Measurements from ENCODE around the gene LDLRAD4.
A peak's percentile ranks its signal among the peaks of the same experiment; 100 is the strongest.

The LDLRAD4 gene

DNA sequence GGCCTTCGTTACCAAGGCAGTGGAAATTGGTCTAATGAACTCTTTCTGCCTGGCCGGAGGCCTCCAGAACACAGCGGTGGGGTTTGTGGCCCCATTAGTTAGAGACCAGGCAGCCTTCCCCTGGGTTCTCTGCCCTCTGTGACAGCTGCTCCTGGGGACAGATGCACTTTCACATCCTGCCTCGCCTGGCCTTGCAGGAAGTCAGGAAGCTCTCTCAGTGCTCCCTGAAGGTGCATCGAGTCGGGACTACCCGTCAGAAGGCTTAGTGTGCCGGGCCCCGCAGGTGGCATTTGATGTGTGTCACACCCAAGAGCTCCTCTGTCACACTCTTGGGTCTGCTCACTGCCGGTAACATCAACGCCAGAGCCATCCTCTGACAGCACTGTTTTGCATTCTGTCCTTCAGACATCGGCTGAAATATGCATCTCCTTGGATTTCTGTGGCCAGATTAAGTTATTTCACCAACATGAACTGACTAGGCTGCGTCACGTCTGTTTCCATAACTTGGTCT is 158.3 kb downstream of the LDLRAD4 start:
- DNase-seq, result no peak

DNA sequence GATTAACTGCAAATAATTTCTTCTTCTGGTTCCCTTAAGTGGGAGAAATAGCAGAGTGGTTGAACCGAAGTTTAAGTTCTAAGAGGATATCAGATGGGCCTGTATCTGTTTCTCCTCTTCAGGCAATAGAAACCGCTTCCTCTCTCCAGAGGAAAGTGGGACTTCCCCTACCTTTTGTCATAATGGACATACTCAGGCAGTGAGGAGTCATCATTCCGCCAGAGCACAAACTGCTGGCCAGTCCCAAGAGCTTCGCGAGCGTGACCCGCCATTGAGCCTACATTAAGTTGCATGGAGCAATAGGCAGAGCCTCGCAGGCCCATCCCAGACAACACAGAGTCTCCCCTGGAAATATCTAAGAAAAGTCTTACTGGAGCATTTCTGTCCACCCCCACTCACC is 158.9 kb downstream of the LDLRAD4 start:
- DNase-seq, result no peak

DNA sequence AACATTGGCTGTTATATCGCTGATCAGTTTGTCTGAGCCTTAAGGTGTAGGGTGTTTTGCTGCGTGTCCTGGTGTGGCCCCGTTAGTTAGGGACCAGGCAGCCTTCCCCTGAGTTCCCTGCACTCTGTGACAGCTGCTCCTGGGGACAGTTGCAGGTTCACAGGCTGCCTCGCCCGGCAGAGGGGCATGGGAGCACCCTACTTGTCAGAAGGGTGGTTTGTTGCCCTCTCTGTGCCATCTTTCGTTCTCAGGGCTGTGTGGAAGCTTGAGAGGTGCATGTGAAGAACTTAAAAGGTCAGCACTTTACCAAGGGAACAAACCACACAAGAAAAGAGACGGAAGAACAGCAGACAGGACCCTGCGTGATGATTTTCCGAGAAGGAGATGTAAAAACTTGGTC is 159.6 kb downstream of the LDLRAD4 start:
- DNase-seq, result no peak

DNA sequence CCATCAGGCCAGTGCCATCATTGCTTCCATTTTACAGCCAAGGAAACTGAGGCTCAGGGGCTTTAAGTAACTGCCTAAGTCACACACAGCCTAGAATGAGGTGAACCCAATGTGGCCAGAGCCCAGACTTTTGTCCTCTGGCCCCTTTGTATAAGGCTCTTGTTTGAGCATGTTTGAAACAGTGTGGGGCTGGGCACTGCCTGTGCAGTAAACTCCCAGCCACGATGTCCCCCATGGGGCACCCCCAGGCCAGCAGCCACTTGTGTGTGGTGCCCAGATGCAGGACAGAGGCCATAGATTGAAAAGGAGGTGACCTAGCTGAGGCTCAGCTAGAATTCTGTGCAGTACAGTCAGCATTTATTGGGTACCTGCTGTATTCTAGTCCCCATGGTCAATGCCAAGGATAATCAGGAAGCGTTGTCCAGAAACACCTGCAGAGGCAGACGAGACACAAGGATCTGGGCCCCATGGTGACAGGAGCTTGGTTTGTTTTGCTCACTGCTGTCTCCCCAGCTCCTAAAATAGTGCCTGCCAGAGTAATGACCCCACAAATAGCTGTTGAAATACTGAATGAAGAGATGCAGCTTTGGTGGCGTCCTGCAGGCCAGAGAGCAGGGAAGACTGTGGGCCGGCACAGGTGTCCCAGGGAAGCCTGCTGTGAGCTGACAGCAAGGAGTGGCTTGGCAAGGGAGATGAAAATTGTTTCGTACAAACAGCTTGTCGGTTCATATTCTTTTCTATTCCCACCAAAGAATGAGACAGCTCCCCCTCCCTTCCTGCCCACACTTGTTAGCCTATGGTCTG is 160.7 kb downstream of the LDLRAD4 start:
- DNase-seq, result no peak

DNA sequence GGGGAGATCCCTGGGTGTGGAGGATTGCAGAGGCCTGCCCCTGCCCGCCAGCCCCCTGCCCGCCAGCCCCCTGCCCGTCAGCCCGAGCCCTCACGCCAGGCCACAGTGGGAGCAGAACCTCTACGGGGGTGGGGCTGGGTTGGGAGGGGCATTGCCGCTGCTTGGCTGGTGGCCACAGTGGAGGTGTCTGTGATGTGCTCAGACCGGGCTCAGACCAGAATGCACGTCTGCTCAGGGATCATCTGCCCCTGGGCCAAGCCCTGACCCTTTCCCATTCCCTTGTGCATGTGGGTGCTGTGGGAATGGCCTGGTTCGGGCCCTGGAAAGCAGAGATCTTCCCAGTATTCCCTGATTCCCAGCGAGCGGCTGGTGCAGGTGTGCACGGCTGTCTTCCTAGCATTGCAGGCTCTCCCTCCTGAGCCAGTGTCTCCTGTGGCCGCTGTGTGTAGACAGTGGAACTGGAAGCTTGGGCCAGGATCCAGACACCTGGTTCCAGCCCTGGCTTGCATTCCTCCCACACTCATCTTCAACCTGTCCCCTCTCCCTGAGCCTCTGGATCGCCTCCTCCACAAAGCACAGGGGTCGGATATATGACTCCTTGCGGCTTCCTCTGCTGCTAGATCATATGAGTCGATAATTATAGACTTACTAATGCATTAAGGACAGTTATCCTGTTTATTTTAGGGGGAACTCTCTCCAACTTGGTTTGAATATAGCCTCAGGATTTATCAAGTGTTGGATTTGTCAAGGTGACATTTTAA is 161.6 kb downstream of the LDLRAD4 start:
- no peak for DNase-seq

DNA sequence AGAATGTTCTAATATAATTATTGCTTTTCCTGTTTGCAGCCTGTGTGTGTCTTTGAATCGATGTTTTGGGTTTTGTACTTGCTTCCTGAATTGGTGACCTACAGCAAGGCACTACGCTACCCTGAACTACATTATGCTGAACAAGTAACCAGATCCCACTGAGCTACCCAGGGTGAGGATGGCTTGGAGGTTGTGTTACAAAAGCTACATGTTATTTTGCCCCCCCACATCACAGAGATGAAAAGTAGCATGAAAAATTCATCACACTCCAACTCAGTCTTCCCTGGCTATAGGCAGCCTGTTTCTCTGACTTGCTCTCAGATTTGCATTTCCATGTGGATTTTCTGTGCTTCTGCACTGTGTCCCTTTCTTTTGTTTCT is 162.1 kb downstream of the LDLRAD4 start:
- DNase-seq, result no peak

DNA sequence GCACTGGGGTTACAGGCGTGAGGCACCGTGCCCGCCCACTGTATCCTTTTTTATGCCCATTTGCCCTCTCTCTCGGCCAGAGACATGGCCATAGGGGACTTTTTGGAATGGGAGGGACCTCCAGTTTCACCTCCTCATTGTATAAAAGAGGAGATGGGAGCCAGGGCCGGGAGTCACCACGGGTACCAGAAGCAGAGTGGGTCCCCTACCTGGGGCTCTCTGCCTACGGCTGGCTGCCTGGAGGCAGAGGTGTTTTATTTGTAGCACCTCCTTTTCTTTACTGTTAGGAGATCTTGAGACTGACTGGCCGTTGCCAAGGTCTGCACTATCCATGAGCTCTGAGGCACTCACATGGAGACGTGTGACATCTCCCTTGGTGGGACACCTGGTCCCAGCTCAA is 162.8 kb downstream of the LDLRAD4 start:
- DNase-seq, result no peak

DNA sequence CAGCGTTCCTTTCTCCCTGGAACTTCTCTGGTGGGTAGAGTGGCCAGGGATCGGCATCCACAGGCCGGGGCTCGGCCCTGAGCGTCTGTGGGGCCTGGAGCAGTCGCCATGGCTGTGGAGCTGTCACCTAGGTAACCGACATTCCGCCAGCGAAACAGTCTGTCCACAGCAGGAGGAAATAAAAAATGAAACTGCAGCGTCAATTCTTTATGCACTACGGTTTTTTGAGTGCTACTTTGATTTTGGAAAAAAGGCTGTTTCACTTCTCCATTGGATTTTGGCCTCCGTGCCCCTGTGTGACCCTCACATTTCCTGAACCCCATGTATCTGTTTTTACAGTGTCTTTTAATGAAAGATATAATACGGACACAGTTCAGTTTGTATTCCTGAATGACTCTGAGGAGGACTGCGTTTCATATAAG is 163.4 kb downstream of the LDLRAD4 start:
- DNase-seq, result no peak

DNA sequence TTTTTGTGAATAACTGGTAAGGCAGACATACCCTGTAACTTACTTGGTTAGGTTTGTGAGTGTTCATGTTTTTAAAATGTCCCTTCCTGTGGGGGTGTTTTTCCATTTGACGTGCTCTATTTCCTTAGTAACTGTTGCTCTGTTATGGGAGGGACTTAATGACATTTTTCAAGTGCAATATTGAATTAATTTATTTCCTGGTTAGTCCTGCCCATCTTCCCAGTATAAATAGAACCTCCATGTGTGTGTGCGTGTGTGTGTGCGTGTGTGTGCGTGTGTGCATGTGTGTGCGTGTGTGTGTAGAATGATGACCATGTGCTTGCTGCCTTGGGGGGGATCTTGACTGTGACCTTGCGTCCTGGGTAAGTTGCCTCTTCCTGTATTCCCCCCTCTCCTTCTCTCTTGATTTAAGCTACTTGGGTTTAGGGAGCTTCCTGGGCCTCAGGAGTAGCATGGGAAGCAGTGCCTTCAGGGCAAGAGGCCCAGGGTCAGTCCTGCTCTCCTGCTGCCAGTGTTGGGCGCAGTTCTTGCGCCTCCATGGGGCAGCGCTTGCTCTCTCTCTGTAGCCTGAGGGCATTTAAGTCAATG is 163.9 kb downstream of the LDLRAD4 start:
- DNase-seq, result no peak

DNA sequence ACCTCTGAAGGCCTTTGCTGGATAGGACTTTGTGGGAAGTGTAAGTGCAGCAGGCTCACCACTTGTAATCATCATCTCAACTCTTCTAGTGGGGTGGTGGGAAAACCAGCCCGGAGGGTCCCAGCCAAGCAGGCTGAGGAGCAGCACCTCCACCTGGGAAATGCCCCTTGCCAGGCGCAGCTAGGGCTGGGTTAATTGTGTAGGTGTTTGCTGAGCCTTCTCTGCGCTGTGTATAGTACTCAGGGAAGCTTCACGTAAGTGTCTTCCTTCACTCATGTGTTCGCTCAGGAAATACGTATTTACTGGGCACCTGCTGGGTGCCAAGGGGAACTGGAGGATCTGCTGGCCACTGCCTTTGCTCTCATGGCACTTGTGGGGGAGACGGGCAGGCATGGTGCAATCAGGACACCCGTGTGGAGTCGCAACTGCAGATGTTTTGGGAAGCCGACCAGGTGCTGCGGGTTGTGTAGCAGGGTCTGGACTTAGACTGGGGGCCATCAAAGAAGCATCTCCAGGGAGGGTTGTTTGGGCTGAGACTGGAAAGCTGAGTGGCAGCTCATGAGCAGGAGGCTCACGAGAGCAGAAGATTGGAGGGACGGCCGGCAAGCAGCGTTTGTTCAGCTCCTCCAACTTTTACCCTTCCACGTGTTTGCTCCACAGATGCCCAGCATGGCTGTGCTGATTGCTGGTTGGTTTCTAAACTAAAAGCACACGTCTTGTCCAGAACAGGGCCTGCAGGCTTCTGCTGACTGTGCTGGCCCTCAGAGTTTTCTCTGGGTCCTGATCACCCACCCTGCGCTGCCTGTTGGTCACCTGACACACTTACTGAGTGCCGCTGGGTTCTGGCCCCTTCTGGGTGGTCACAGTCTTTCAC is 164.6 kb downstream of the LDLRAD4 start:
- no peak for DNase-seq

DNA sequence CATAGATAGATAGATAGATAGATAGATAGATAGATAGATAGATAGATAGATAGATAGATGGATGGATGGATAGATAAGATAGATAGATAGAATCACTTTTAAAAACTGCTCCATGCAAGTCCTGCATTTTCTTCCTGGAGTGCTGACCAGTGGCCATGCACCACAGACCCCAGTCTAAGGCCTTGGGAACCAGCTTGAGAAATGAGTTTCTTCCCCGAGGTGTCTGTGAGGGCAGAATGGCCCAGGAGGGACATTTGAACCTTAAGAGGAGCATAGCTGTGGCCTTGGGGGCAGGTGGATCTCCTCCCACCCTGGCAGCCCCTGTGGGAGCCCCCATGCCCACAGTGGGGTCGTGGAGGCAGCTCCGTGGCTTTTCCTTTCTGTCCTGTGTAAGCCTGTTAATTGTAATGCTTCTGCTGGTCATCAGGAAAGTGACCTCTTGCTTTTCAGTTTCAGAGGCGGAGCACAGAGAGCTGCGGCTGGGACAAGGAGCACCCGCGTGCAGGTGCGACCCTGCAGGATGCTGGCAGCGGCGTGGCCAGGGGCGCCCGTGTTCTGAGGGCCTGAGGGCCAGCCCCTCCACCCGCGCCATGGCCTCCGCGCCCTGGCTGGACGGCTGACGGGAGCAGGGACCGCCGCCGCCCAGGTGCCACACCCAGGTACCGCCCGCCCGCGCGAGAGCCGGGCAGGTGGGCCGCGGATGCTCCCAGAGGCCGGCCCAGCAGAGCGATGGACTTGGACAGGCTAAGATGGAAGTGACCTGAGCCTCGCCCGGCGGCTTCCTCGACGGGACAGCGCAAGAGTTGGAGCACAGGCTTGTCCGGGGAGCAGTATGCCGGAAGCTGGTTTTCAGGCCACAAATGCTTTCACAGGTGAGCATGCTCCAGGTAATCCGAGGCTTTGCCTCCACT is 168.6 kb downstream of the LDLRAD4 start:
- no peak for DNase-seq

DNA sequence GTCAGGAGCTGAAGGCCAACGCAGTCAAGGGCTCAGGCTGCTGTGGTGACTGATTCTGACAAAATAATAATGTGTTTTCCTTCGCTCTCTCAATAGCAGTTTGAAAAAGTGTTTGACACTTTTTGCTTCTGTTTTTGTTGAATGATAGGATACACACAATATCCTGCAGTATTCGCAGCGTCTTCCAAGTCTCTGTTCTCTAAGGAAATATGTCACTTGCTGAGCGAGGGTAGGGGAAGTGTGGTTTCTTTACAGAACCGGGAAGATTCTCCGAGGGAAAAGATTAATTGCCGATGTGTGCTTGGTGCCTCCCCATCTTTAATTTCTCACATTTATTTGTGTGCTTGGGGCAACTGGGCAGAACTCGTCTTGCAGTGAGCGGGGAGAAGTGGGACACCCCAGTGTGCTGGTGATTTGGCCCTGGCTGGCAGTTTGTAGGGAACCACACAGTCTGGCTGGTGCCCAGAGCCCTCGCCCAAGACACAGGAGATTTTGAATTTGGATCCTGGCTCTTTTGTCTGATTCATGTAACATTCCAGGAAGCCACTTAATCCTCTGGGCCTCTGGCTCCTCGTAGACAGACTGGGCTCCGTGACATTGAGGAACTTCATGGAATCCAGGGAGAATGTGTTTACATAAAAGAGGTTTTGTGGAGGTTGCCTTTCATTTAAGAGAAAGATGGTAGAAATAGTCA is 169.4 kb downstream of the LDLRAD4 start:
- peak; percentile 30 for DNase-seq

DNA sequence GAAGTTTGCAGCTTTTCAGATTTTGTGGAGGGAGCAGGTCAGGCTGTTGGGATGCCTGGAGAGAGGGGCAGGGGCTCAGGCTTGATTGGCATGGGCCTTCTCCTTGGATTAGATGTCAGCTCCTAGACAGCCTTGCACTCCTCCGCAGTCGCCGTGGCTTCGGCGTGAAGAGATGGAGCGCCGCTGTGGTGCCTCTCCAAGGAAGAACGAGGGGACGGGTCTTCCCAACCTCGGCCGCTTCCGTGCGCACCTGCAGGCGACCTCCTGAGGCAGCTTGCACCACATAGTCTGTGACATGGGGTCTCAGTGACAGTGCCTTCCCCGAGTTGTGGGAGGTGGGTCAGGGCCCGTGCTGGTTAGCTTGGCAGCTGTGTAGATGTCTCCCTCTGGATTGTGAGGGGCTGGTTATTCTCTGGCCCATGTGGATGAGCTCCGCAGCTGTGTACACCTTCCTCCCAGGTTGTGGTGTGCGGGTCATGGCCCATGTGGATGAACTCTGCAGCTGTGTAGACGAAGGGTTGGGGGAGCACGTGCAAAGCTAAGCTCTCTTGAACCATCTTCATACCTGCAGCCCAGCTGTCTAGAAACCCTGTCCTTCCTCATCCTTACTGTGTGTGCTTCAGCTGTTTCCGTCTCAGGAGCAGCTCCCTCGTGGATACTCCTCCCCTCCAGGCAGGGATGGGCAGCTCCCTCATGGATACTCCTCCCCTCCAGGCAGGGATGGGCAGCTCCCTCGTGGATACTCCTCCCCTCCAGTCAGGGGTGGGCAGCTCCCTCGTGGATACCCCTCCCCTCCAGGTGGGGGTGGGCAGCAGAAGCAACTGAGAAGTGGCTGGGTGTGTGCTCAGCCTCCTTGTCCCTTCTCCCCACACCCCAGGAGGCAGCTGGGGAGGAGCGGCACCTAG is 170.3 kb downstream of the LDLRAD4 start:
- no peak for DNase-seq

DNA sequence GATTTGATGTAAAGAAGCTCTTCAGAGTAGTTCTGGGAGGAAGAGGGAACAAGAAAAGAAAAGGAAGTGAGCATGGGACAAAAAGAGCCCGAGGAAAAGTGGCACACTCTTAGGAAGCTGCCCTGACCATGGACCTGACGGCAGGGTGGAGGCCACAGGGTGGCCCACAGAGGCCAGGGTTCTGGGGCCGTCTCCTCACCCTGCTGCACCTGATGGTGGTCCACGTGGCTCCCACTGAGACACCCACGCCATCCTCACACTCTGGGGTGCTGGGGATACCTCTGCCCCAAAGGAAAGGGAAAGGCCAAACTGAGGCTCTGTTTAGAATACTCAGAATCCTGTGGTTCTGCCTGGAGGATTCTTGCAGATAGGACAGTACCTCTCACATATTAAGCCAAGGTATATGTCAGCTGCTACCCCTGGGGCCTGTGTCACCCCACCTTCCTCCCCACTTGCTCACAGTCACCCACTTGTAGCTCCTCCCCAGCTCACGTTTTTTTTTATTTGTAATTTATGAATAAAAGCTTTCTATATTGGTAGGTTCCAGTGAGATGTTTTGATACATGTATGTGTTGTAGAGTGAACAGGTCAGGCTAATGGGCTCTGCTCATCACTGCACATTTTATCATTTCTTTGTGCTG is 171.1 kb downstream of the LDLRAD4 start:
- DNase-seq, result no peak

DNA sequence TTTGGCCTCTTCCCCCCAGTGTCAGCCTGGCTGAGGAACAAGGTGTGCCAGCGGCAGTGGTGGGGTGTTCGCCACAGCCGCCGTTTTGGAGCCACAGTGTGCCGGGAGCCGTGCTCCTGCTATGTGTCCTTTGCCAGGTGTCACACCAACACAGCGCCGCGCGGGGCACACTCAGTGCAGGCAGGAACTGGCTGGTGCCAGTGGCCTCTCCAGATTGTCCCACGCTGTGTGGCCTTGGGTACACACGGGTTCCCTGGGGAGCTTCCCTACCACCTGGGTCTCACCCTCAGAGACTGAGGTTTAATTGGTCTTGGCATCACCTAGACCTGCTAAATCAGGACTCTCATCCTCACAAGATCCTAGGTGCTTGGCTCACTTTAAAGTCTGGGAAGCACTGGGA is 171.6 kb downstream of the LDLRAD4 start:
- DNase-seq, result no peak

DNA sequence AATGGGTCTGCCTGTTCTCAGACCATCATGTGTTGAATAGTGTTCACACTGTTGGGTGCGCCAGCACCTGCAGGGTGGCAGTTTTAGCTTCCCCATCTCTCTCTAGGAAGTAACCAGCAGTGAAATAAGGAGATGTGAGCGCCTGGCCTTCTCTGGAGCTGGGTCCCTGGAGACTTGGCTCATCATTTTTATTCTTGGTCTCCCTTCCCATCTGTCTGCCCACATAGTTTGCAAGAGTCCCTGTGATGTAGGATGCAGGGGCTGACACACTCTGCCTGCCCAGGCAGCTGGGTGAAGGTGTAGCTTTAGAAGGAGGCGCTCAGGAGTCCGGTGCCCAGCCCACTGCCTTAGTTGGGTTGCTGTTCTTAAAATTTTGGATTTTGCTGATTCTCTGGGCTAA is 172.2 kb downstream of the LDLRAD4 start:
- DNase-seq, result no peak

DNA sequence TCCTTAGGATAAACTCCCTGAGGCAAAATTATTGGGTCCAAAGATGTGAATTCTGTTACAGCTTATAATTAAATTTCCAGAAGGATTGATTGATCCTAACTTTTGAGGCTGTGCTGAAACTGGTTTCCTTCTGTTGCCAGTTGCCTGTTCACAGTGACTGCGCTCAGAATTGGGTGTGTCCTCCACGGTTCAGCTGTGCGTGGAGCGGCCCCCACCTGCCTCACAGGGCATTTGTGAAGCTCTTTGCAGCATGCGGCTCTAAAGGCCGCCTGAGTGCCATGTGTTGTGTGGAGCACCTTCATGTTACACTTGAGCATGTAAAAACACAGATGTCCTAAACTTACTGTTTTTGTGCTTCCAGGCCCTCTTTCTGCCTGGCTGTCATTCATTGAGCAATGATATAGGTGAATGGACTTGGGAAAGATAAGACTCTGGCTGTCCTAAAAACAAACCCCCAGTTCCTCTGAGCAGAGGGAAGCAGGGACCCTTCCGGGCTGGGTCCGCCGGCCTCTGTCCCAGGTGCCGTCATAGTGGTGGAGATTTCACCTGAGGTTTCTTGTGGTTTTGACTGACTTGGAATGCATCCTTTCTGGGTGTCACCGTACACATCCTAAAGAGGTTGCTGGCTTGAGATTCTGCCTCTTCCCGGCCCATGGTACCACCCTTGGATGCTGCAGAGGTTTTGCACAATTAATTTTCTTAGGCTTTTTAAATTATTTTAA is 173.6 kb downstream of the LDLRAD4 start:
- DNase-seq, result no peak

DNA sequence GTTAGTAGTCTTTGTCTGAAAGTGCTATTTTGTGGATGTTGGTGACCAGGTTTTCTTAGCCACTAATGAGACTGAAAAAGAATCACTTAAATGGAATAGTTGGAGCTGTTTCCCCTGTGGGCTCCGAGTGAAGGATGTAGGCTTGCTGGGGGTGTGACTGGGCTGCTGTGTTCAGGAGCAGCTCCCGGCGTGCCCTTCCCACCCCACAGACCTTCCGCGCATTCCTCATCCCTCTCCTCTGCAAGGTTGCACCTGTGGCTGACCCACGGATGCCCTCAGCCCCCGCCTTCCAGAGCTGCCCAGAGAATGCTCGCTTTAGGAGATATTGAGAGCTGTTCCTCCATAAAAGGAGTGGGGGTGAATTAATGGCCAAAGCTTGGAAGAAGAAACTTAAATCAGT is 174.3 kb downstream of the LDLRAD4 start:
- DNase-seq, result no peak

DNA sequence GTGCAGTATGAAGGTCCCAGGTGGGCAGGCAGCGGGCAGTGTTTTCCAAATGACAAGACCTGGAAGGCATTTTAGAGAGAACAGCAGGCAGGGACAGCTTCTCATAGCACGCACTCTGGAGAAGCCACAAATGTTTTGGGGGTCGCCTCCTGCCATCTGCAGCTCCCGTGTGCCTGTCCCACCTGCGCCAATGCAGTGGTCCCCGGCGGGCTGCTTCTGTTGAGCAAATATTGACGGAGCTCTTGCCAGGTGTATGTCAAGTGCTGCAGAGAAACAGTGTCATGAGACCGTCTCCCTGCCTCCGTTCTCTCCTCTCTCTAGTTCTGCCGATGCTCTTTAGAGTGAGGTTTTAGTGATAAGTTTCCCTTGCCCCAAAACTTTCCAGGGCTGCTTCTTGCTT is 174.8 kb downstream of the LDLRAD4 start:
- no peak for DNase-seq
